SIG-M5 treated with dmso at 0.1 percent for 504 hours (cell line): ENCODE results near the gene OTUB1.
A peak's percentile ranks its signal among the peaks of the same experiment; 100 is the strongest.

ENCODE experiments used
- DNase-seq: peaks from one replicate; lab custom pipeline; 2025; ENCODE audit not compliant: unreplicated experiment; lab: John Stamatoyannopoulos, UW

OTUB1 gene

GRCh38 chr11:64022125-64022784 is 36.0 kb downstream of the OTUB1 start:
- DNase-seq = no peak

- no peak for DNase-seq
Measured at GRCh38 chr11:64023712-64024710, 37.8 kb downstream of the OTUB1 start.

- no peak for DNase-seq
Measured at GRCh38 chr11:64025205-64025604, 39.0 kb downstream of the OTUB1 start.

GRCh38 chr11:64026575-64027205 is 40.5 kb downstream of the OTUB1 start:
- DNase-seq = no peak

GRCh38 chr11:64027651-64028397 is 41.6 kb downstream of the OTUB1 start:
- DNase-seq = peak; percentile 49

GRCh38 chr11:64028398-64029115 is 42.3 kb downstream of the OTUB1 start:
- no peak for DNase-seq

- no peak for DNase-seq
Measured at GRCh38 chr11:64029773-64030172, 43.5 kb downstream of the OTUB1 start.

- DNase-seq = no peak
Measured at GRCh38 chr11:64031001-64031400, 44.8 kb downstream of the OTUB1 start.

GRCh38 chr11:64032050-64032449 is 45.8 kb downstream of the OTUB1 start:
- no peak for DNase-seq

GRCh38 chr11:64034411-64034811 is 48.2 kb downstream of the OTUB1 start:
- no peak for DNase-seq

GRCh38 chr11:64035081-64035524 is 48.9 kb downstream of the OTUB1 start:
- no peak for DNase-seq

GRCh38 chr11:64035576-64035975 is 49.3 kb downstream of the OTUB1 start, which contains the start of gene FLRT1:
TSS of gene FLRT1 (plus strand) at chr11:64035931. CDS start at chr11:64116268, 80,337 bp downstream.
- no peak for DNase-seq

- DNase-seq = peak; percentile 40
Measured at GRCh38 chr11:64036087-64037026, 50.1 kb downstream of the OTUB1 start.

- no peak for DNase-seq
Measured at GRCh38 chr11:64037027-64037634, 50.9 kb downstream of the OTUB1 start.

- DNase-seq = no peak
Measured at GRCh38 chr11:64038500-64038899, 52.3 kb downstream of the OTUB1 start.

- no peak for DNase-seq
Measured at GRCh38 chr11:64039012-64039665, 52.9 kb downstream of the OTUB1 start.

- no peak for DNase-seq
Measured at GRCh38 chr11:64040684-64041322, 54.6 kb downstream of the OTUB1 start.

GRCh38 chr11:64041846-64042245 is 55.6 kb downstream of the OTUB1 start:
- DNase-seq = no peak
